Measurements from ENCODE around the gene CEBPE. TPM values are rescaled to one million over a fixed set of nuclear protein-coding genes. Genes with fewer than 3 reads are reported as not detected.
A peak's percentile ranks its signal among the peaks of the same experiment; 100 is the strongest.
"Not testable (repeated sequence)": the region's sequence is repeated elsewhere in the genome, so short reads cannot be mapped to it uniquely, and the experiment has no call there.

The CEBPE gene
- total RNA-seq, 2 donors from 2014 or later: 0.19 TPM; not detected in 1

- intact Hi-C loops (cut with DNase I): not testable (repeated sequence)
- peak; percentile 15 for DNase-seq (ENCODE audit: low spot score)
Measured at GRCh38 chr14:23108169-23108568, 10.9 kb downstream of the CEBPE start.

GRCh38 chr14:23107620-23108019, 11.4 kb downstream of the CEBPE start:
- DNase-seq (ENCODE audit: low spot score); intact Hi-C loops (cut with DNase I): not testable (repeated sequence)

GRCh38 chr14:23106747-23107045, 12.4 kb downstream of the CEBPE start:
- DNase-seq (ENCODE audit: low spot score): no peak
- intact Hi-C loops (cut with DNase I): no loop called here

- DNase-seq (ENCODE audit: low spot score): no peak
- intact Hi-C loops (cut with DNase I): no loop called here
Measured at GRCh38 chr14:23105348-23105824, 13.7 kb downstream of the CEBPE start.

GRCh38 chr14:23104591-23105347, 14.3 kb downstream of the CEBPE start, which contains the start of gene CIROP:
Gene CIROP, minus strand, starts transcription at chr14:23104989. Its CDS starts 69 bp downstream, at chr14:23104920.
- DNase-seq (ENCODE audit: low spot score): no peak
- intact Hi-C loops (cut with DNase I): no loop called here

DNA sequence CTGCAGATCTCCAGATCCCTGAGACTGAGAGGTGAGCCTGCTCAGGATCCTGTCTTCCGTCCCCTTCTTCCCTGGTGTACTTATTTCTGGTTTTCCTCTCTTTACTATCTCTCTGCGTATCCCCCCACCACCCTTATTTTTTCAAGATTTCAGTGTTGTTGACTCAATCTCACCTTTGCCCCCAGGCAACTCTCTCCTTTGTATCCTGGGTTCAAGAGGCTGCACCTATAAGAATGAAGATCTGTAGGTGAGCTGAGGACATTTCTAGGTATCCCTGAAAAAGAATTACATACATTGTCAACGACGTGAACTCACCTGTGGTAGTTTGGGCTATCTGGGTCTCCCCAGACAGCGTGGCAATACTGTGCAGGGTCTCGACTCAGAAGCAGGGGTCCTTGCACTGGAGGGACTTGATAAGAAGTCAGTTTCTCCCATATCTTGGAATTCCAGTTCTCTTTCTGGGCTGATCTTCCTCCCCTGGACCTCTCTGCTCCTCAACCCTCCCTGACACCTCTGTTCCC, 14.9 kb downstream of the CEBPE start:
- peak; percentile 12 for DNase-seq (ENCODE audit: low spot score)
- intact Hi-C loops (cut with DNase I): no loop called here

DNA sequence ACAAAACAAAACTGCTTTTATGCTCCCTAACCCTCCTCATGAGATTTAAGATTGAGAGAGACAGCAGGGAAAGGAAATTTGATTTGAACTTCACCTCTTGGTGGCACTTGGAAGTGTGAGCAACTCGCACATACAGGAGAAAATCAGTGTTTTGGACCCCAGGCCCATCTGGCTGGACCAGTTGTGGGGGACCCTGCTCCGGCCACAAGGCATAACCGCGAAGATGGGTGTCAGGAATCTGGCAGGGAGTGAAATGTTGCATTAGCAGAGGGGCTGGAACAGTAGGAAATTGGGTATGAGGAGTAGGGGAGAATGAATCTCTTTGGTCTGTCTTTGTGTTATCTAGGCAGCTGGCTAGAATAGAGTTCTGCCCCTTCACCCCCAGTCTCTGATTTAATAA, 15.5 kb downstream of the CEBPE start:
- intact Hi-C loops (cut with DNase I): no loop called here

DNA sequence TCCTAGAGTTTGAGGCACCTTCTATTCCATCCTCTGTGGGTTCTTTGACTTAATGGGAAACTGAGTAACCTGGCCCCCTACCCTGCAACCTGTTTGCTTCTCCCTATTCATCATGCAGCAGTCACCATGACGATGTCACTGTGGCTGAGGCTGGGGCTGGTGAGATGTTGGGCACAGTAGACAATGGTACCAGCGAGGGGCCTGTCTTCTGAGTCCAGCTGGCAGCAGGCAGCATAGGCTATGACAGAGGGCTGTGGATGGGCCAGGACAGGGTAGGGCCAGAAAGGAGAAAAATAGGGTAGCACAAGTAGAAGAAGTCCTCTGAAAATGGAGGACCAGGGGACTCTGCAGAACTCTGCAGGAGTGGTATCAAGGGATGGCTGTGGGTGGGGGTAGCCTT, 16.3 kb downstream of the CEBPE start:
- intact Hi-C loops (cut with DNase I): no loop called here
- peak; percentile 43 for DNase-seq (ENCODE audit: low spot score)

More for the DNA sequence above, 15.5 kb downstream of the CEBPE start:
- DNase-seq (ENCODE audit: low spot score): peak; percentile 69

DNA sequence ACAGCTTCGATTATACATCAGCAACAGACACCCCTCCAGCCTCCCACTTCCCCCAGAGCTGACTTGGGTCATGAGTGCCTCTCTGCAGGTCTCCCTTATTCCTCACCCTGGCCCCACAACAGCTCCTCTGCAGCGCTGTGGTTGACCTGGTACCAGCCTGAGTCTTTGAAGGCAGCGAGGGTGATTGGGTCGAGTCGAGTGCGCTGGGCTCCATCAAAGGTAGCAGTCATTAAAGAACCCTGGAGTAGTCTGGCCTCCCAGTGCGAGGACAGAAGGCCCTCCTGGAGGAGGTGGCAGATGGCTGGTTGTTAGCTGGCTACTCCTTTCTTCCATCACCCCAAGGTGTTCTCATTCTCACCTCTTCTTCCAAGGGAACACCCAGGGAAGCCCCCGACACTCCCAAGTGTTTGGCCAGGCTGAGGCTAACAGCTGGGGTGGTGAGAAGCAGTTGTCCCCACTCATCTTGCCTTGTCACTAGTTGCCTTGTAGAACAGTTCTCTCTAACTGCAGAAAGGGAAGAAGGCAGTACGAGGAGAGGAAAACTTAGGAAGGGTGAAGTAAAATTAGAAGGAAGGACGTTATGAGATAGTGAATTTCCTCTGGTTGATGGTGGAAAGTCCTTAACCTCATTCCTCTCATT, 16.9 kb downstream of the CEBPE start:
- peak; percentile 37 for DNase-seq (ENCODE audit: low spot score)
- intact Hi-C loops (cut with DNase I): no loop called here

GRCh38 chr14:23101213-23101970, 17.7 kb downstream of the CEBPE start:
- intact Hi-C loops (cut with DNase I): no loop called here
- DNase-seq (ENCODE audit: low spot score): peak; percentile 74

GRCh38 chr14:23099212-23099861, 19.7 kb downstream of the CEBPE start:
- DNase-seq (ENCODE audit: low spot score): peak; percentile 23
- intact Hi-C loops (cut with DNase I): no loop called here

DNA sequence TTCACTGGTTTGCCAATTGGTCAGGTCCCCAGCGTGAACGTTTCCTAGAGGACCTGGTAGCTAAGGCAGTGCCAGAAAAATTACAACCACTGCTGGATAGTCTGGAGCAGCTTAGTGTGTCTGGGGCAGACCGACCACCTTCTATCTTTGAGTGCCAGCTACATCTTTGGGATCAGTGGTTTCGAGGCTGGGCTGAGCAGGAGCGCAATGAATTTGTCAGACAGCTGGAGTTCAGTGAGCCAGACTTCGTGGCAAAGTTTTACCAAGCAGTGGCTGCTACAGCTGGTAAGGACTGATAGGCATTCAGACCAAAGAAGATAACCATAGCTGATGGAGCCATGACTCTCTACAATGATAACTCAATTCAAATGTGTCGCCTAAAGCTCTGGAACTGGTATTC, 21.3 kb downstream of the CEBPE start:
- DNase-seq (ENCODE audit: low spot score): peak; percentile 68
- intact Hi-C loops (cut with DNase I): no loop called here

DNA sequence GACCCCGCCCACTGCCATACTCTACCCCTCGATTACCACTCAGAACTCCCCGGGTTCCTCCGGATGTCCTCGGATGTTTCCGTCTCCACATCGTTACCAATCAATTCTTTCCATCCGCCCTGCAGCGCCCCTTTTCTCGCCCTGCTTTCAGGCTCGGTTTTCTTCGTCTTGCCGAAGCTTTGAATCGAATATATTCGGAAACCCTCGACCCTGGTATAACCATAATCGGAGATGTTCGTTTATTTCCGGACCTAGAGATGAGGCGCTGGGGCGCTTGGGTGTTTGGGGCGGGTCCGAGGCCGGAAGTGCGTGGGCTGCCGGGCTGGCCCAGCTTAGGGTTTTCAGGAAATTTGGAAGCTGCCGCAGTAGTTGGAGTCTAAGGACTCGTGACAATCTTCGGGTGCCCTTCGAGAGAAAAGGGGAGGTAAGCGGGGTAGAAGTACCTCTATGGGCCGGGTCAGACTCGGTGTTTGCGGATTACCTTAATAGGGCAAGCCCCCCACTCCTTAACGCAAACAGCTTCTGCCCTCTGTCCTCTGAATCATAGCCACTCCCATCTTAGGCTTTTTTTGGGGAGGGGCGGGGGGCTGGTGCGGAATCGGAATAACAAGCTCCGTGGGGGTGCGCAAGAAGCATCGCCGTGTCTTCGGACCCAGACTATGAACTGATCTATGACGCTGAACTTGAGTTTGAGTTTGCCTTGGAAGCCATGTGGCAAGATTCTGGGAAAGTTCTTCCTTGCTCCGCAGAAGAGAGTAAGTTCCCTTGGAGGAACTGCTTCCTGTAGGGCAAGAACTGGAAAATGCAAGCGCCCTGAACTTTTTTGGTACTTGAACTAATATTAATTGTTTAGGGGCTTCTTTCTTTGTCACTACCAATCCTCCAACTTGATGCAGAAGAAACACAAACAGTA, 23.6 kb downstream of the CEBPE start, which contains the start of gene C14orf119:
Gene C14orf119, plus strand, starts transcription at position 310 of the 913 bp plus-strand sequence. CDS start 2,154 bp downstream, outside the sequence.
- intact Hi-C loops (cut with DNase I): no loop called here
- DNase-seq (ENCODE audit: low spot score): peak; percentile 100

GRCh38 chr14:23094666-23095195, 24.3 kb downstream of the CEBPE start, which contains the start of gene ACIN1:
Gene ACIN1, minus strand, starts transcription at chr14:23095136. Its CDS starts 24 bp downstream, at chr14:23095112.
- intact Hi-C loops (cut with DNase I): no loop called here
- peak; percentile 89 for DNase-seq (ENCODE audit: low spot score)

- intact Hi-C loops (cut with DNase I): no loop called here
- DNase-seq (ENCODE audit: low spot score): no peak
Measured at GRCh38 chr14:23093991-23094665, 24.9 kb downstream of the CEBPE start.

- no peak for DNase-seq (ENCODE audit: low spot score)
- intact Hi-C loops (cut with DNase I): no loop called here
Measured at GRCh38 chr14:23093526-23093925, 25.5 kb downstream of the CEBPE start.

- DNase-seq (ENCODE audit: low spot score): no peak
- intact Hi-C loops (cut with DNase I): no loop called here
Measured at GRCh38 chr14:23093104-23093503, 26.0 kb downstream of the CEBPE start.

Data from posterior vena cava (tissue), 2 donors.